SIG-M5 treated with dmso at 0.1 percent for 504 hours (cell line): ENCODE measurements around the gene PEAK3.

Source experiments
- DNase-seq: peaks from one replicate; lab custom pipeline; 2025; ENCODE audit not compliant: unreplicated experiment; lab: John Stamatoyannopoulos, UW

The PEAK3 gene

GRCh38 chr19:2226051-2226839 lies 55.7 kb downstream of the PEAK3 start:
- no peak for DNase-seq

- no peak for DNase-seq
These were observed 56.4 kb downstream of the PEAK3 start for GRCh38 chr19:2225415-2226050.

- no peak for DNase-seq
These were observed 57.1 kb downstream of the PEAK3 start for GRCh38 chr19:2224754-2225349.
